IPS DF 4.7 (cell line): ENCODE data around the gene OPA3.
"Not testable (repeated sequence)": the region's sequence is repeated elsewhere in the genome, so short reads cannot be mapped to it uniquely, and the experiment has no call there.

Experiments
- DNase-seq: peaks from one replicate; pipeline ENCODE4 v3.0.0-alpha.2; 2013; ENCODE audit warnings: low spot score; ENCODE audit errors: extremely low read depth

OPA3 gene

GRCh38 chr19:45522010-45522941 is 62.3 kb downstream of the OPA3 start:
- no peak for DNase-seq

GRCh38 chr19:45518469-45518826 is 66.2 kb downstream of the OPA3 start:
- DNase-seq = no peak

- no peak for DNase-seq
These were observed 66.7 kb downstream of the OPA3 start for GRCh38 chr19:45517641-45518468.

GRCh38 chr19:45517238-45517637 is 67.4 kb downstream of the OPA3 start:
- no peak for DNase-seq

GRCh38 chr19:45515807-45516401 is 68.7 kb downstream of the OPA3 start:
- DNase-seq = no peak

GRCh38 chr19:45515081-45515624 is 69.4 kb downstream of the OPA3 start:
- DNase-seq = no peak

- DNase-seq = no peak
These were observed 70.1 kb downstream of the OPA3 start for GRCh38 chr19:45514376-45515051.

- no peak for DNase-seq
These were observed 71.6 kb downstream of the OPA3 start for GRCh38 chr19:45512881-45513483.

GRCh38 chr19:45511074-45511473 is 73.5 kb downstream of the OPA3 start:
- no peak for DNase-seq

- DNase-seq = not testable (repeated sequence)
These were observed 74.2 kb downstream of the OPA3 start for GRCh38 chr19:45510352-45510751.

- DNase-seq = no peak
These were observed 74.9 kb downstream of the OPA3 start for GRCh38 chr19:45509692-45510015.

GRCh38 chr19:45508861-45509691 is 75.5 kb downstream of the OPA3 start:
- DNase-seq = no peak

GRCh38 chr19:45508417-45508860 is 76.2 kb downstream of the OPA3 start:
- DNase-seq = no peak

GRCh38 chr19:45507872-45508416 is 76.7 kb downstream of the OPA3 start:
- DNase-seq = no peak

- DNase-seq = no peak
These were observed 77.4 kb downstream of the OPA3 start, which contains the start of gene VASP for GRCh38 chr19:45506989-45507871. Gene VASP, plus strand, starts transcription at chr19:45507479. Its CDS starts 293 bp downstream, at chr19:45507772.

GRCh38 chr19:45506246-45506988 is 78.2 kb downstream of the OPA3 start:
- no peak for DNase-seq

- no peak for DNase-seq
These were observed 78.7 kb downstream of the OPA3 start for GRCh38 chr19:45505996-45506245.
